Stimulated activated naive CD8-positive, alpha-beta T cell treated with anti-CD3 and anti-CD28 coated beads, Interleukin-15, amount 100 ng/mL, for 72 hours (primary cell): ENCODE data around the gene EPHA6.

ENCODE experiments used
- ATAC-seq: fragments of 150-1000 bp; cut with Tn5 transposase; 2 replicates; pipeline ENCODE4 v1.10.0; 2021; ENCODE audit warnings: mild to moderate bottlenecking, moderate library complexity
- DNase-seq, 2 donors: peaks; one replicate each; pipeline ENCODE4 v3.0.0; 2021 to 2022
- H3K27ac Mint-ChIP-seq, 2 donors: one replicate each; pipeline ENCODE4 v1.8.0; 2022; ENCODE audit warnings: mild to moderate bottlenecking in 2 of 2, mixed read lengths in 2 of 2, moderate library complexity in 2 of 2
- H3K27me3 Mint-ChIP-seq: one replicate; pipeline ENCODE4 v1.8.0; 2022; ENCODE audit warnings: mixed read lengths
- H3K4me1 Mint-ChIP-seq: one replicate; pipeline ENCODE4 v1.8.0; 2022; ENCODE audit warnings: mild to moderate bottlenecking, mixed read lengths
- H3K4me3 Mint-ChIP-seq, 2 donors: one replicate each; pipeline ENCODE4 v1.8.0; 2022; ENCODE audit warnings: mild to moderate bottlenecking in 2 of 2, mixed read lengths in 2 of 2, moderate library complexity in 1 of 2
- H3K9me3 Mint-ChIP-seq, 2 donors: one replicate each; pipeline ENCODE4 v1.8.0; 2022; ENCODE audit warnings: mixed read lengths in 2 of 2

The EPHA6 gene

GRCh38 chr3:97670952-97671351, 856.6 kb downstream of the EPHA6 start:
- Mint-ChIP-seq H3K4me1 (no peaks in the 10 kb centered on the region), H3K27me3 (peaks cover 11% of the 10 kb centered on the region), H3K9me3 (peaks cover 0 to 4% of the 10 kb centered on the region in 2 donors), H3K27ac (no peak overlapping the region), H3K4me3 (no peak overlapping the region)
- no peak for ATAC-seq
- DNase-seq = no peak

GRCh38 chr3:97673357-97673997, 859.1 kb downstream of the EPHA6 start:
- Mint-ChIP-seq H3K9me3 (no peaks in the 10 kb centered on the region), H3K27me3 (peaks cover 6% of the 10 kb centered on the region), H3K27ac (no peak overlapping the region), H3K4me1 (no peaks in the 10 kb centered on the region), H3K4me3 (no peak overlapping the region)
- ATAC-seq (no peak), DNase-seq (no peak)

GRCh38 chr3:97674461-97674860, 860.1 kb downstream of the EPHA6 start:
- Mint-ChIP-seq H3K27ac (no peak overlapping the region), H3K9me3 (no peaks in the 10 kb centered on the region), H3K27me3 (peaks cover 6% of the 10 kb centered on the region), H3K4me3 (no peak overlapping the region), H3K4me1 (no peaks in the 10 kb centered on the region)
- no peak for ATAC-seq
- no peak for DNase-seq

DNA sequence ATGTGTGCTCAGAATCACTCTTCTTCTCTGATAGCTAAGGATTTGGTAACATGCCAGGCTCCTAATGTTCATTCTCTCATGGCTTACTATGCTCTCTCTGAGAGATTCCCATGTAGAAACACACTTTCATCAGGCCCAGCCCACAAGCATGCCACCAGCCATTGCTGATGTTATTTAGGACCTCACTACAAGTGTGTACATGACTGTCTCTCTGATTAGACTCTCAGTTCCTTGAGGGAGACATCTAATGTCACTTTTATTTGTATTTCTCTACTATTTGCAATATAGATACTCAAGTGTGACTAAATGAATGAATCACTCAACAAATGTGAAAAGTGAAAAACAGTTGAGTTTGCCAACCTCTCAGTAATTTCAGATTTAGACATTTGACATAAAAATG, 865.8 kb downstream of the EPHA6 start:
- H3K27me3 Mint-ChIP-seq = no peaks in the 10 kb centered on the region
- no peak overlapping the region for H3K4me3 Mint-ChIP-seq
- no peak for DNase-seq
- ATAC-seq = no peak
- no peak overlapping the region for H3K27ac Mint-ChIP-seq
- H3K9me3 Mint-ChIP-seq = no peaks in the 10 kb centered on the region
- H3K4me1 Mint-ChIP-seq = no peaks in the 10 kb centered on the region

GRCh38 chr3:97680696-97681095, 866.3 kb downstream of the EPHA6 start:
- H3K27ac Mint-ChIP-seq = no peak overlapping the region
- no peak for DNase-seq
- no peak overlapping the region for H3K4me3 Mint-ChIP-seq
- ATAC-seq = no peak
- H3K9me3 Mint-ChIP-seq = no peaks in the 10 kb centered on the region
- H3K27me3 Mint-ChIP-seq = no peaks in the 10 kb centered on the region
- H3K4me1 Mint-ChIP-seq = no peaks in the 10 kb centered on the region

- H3K27ac Mint-ChIP-seq = no peak overlapping the region
- no peak for ATAC-seq
These were observed 870.1 kb downstream of the EPHA6 start for GRCh38 chr3:97684490-97684889.

DNA sequence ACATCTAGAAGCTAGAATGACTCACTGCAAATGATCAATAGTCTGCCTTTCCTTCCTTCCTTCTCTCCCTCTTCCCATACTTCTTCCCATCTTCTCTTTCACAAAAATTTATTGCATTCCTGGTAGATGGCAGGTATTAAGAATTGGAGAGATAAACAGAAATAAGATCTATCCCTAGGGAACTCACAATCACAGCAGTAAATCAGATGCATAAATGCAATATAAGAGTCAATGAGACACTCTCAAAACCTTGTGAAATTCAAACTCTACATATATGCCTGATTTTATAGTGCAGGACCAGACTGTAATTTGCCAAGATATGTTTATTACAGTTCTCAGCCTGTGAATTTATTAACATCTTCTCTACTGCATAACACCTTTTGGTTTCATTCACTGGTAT, 871.9 kb downstream of the EPHA6 start:
- H3K4me3 Mint-ChIP-seq = no peak overlapping the region

More at GRCh38 chr3:97684490-97684889, 870.1 kb downstream of the EPHA6 start:
- Mint-ChIP-seq H3K27me3 (no peaks in the 10 kb centered on the region), H3K4me1 (no peaks in the 10 kb centered on the region), H3K9me3 (no peaks in the 10 kb centered on the region), H3K4me3 (no peak overlapping the region)
- DNase-seq = no peak

DNA sequence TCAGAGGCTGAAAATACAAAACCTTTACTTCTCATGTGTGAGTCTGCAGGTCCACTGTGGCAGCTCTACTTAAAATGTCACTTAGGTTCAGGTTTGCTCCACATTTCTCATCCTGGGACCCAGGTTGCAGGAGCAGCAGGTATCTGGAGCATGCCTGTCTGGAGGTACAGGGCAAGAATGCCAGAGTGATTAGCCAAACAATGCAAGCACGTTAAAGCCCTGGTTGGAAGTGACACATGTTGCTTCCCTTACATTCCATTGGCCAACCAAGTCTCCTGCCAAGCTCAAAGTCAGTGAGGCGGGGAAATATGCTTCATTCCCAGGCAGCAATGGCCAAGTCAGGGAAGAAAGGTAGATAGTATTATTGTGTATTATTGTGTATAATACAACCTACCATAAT, 873.3 kb downstream of the EPHA6 start:
- ATAC-seq (no peak), DNase-seq (no peak)
- H3K4me3 Mint-ChIP-seq = no peak overlapping the region
- H3K27ac Mint-ChIP-seq = no peak overlapping the region
- no peaks in the 10 kb centered on the region for H3K9me3 Mint-ChIP-seq
- H3K4me1 Mint-ChIP-seq = no peaks in the 10 kb centered on the region
- H3K27me3 Mint-ChIP-seq = no peaks in the 10 kb centered on the region

More for the DNA sequence above, 871.9 kb downstream of the EPHA6 start:
- ATAC-seq (no peak), DNase-seq (no peak)
- H3K27ac Mint-ChIP-seq = no peak overlapping the region
- H3K9me3 Mint-ChIP-seq = no peaks in the 10 kb centered on the region
- no peaks in the 10 kb centered on the region for H3K4me1 Mint-ChIP-seq
- H3K27me3 Mint-ChIP-seq = no peaks in the 10 kb centered on the region

- ATAC-seq (no peak), DNase-seq (no peak)
- Mint-ChIP-seq H3K4me1 (no peaks in the 10 kb centered on the region), H3K4me3 (no peak overlapping the region), H3K9me3 (no peaks in the 10 kb centered on the region), H3K27ac (no peak overlapping the region), H3K27me3 (no peaks in the 10 kb centered on the region)
These were observed 874.7 kb downstream of the EPHA6 start for GRCh38 chr3:97689111-97689510.

DNA sequence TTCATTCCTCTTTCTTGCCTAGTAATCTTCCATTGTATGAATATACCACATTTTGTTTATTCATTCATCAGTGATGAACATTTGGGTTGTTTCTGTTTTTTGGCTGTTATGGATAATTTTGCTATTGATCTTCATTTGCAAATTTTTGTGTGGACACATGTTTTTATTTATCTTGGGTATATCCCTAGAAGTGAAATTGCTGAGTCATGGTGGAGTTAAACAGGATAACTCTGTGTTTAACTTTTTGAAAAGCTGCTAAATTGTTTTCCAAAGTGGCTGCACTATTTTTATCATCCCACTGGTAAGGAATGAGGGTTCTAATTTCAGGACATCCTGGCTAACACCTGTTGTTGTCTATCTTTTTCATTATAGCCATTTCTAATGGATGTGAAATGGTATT, 875.6 kb downstream of the EPHA6 start:
- Mint-ChIP-seq H3K4me1 (no peaks in the 10 kb centered on the region), H3K9me3 (no peaks in the 10 kb centered on the region), H3K4me3 (no peak overlapping the region), H3K27ac (no peak overlapping the region), H3K27me3 (no peaks in the 10 kb centered on the region)
- ATAC-seq = no peak
- no peak for DNase-seq

GRCh38 chr3:97691354-97691753, 877.0 kb downstream of the EPHA6 start:
- Mint-ChIP-seq H3K27me3 (no peaks in the 10 kb centered on the region), H3K27ac (no peak overlapping the region), H3K4me3 (no peak overlapping the region), H3K4me1 (no peaks in the 10 kb centered on the region), H3K9me3 (no peaks in the 10 kb centered on the region)
- ATAC-seq (no peak), DNase-seq (no peak)

- Mint-ChIP-seq H3K9me3 (no peaks in the 10 kb centered on the region), H3K4me3 (no peak overlapping the region), H3K27me3 (no peaks in the 10 kb centered on the region), H3K27ac (no peak overlapping the region), H3K4me1 (no peaks in the 10 kb centered on the region)
- ATAC-seq = no peak
- DNase-seq = no peak
These were observed 878.0 kb downstream of the EPHA6 start for GRCh38 chr3:97692389-97692788.

DNA sequence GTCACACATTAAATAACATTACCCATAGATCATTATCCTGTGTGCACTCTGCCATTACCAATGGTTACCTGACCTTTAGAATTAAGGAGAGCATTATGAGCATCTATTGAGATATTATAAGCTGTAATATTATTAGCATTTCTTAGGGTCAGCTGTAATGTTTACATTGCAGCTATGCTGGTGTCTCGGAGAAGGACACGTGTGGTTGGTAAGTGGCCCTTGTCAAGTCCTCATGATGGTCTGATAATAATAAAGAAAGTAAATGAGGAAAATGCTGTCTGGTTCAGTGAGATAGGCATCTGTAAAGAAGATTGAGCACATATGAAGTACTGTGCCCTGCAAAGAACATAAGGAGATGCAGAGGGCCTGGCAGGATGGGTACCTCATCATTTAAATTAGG, 878.4 kb downstream of the EPHA6 start:
- Mint-ChIP-seq H3K4me1 (no peaks in the 10 kb centered on the region), H3K27ac (no peak overlapping the region), H3K27me3 (no peaks in the 10 kb centered on the region), H3K9me3 (no peaks in the 10 kb centered on the region), H3K4me3 (no peak overlapping the region)
- ATAC-seq (no peak), DNase-seq (no peak)

- no peak overlapping the region for H3K4me3 Mint-ChIP-seq
- DNase-seq (no peak), ATAC-seq (no peak)
- no peaks in the 10 kb centered on the region for H3K9me3 Mint-ChIP-seq
- H3K4me1 Mint-ChIP-seq = no peaks in the 10 kb centered on the region
- no peaks in the 10 kb centered on the region for H3K27me3 Mint-ChIP-seq
- no peak overlapping the region for H3K27ac Mint-ChIP-seq
These were observed 880.5 kb downstream of the EPHA6 start for GRCh38 chr3:97694876-97695275.

- H3K27me3 Mint-ChIP-seq = no peaks in the 10 kb centered on the region
- H3K4me1 Mint-ChIP-seq = no peaks in the 10 kb centered on the region
- ATAC-seq = no peak
- no peak for DNase-seq
- H3K4me3 Mint-ChIP-seq = no peak overlapping the region
- H3K9me3 Mint-ChIP-seq = no peaks in the 10 kb centered on the region
- no peak overlapping the region for H3K27ac Mint-ChIP-seq
These were observed 884.3 kb downstream of the EPHA6 start for GRCh38 chr3:97698691-97699090.

GRCh38 chr3:97699889-97700288, 885.5 kb downstream of the EPHA6 start:
- Mint-ChIP-seq H3K9me3 (no peaks in the 10 kb centered on the region), H3K4me1 (no peaks in the 10 kb centered on the region), H3K4me3 (no peak overlapping the region), H3K27me3 (no peaks in the 10 kb centered on the region), H3K27ac (no peak overlapping the region)
- DNase-seq = no peak
- ATAC-seq = no peak

DNA sequence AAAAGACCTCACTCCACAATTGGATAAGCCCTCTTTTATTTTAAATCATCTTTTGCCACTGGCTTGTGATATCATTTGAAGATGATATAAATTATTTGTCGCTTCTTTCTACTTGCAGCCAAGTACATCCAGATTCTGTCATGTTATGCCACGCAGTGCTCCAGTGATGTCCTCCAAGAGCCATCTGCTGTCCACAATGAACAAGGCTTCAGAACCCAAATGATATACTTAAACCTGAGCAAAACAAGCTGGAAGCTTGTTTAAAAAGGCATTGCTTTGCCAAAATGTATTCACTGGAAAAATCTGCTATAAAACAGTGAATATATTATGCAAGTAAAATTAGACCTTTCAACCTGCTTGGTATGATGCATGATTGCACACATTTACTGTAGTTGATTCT, 891.4 kb downstream of the EPHA6 start:
- Mint-ChIP-seq H3K4me3 (no peak overlapping the region), H3K27me3 (no peaks in the 10 kb centered on the region), H3K27ac (no peak overlapping the region), H3K4me1 (no peaks in the 10 kb centered on the region), H3K9me3 (no peaks in the 10 kb centered on the region)
- DNase-seq (no peak), ATAC-seq (no peak)
